HG03159 (cell line): ENCODE results near the gene HACD2.

ENCODE experiments used
- ATAC-seq: cut with Tn5 transposase; IDR thresholded peaks from one replicate; pipeline ENCODE4 v1.9.1; 2021; ENCODE audit warnings: mild to moderate bottlenecking, moderate library complexity; ENCODE audit not compliant: unreplicated experiment

HACD2 gene

GRCh38 chr3:123449102-123449996 lies 135.5 kb downstream of the HACD2 start:
- no peak for ATAC-seq

GRCh38 chr3:123448536-123449101 lies 136.2 kb downstream of the HACD2 start, which contains the start of gene ADCY5:
Gene ADCY5, minus strand, starts transcription at chr3:123449090. Its CDS starts 545 bp downstream, at chr3:123448545.
- no peak for ATAC-seq

- no peak for ATAC-seq
Measured at GRCh38 chr3:123447749-123448517, 136.9 kb downstream of the HACD2 start.

GRCh38 chr3:123447416-123447748 lies 137.5 kb downstream of the HACD2 start:
- ATAC-seq: no peak

GRCh38 chr3:123446610-123447109 lies 138.2 kb downstream of the HACD2 start:
- no peak for ATAC-seq

- ATAC-seq: no peak
Measured at GRCh38 chr3:123446210-123446609, 138.6 kb downstream of the HACD2 start.

GRCh38 chr3:123445702-123446101 lies 139.2 kb downstream of the HACD2 start:
- no peak for ATAC-seq

- no peak for ATAC-seq
Measured at GRCh38 chr3:123444744-123445143, 140.1 kb downstream of the HACD2 start.

GRCh38 chr3:123444023-123444422 lies 140.8 kb downstream of the HACD2 start:
- no peak for ATAC-seq

GRCh38 chr3:123442908-123443307 lies 141.9 kb downstream of the HACD2 start:
- ATAC-seq: no peak

- ATAC-seq: no peak
Measured at GRCh38 chr3:123442125-123442524, 142.7 kb downstream of the HACD2 start.
